ENCODE data around the gene ENPEP. TPM values are rescaled to one million over a fixed set of nuclear protein-coding genes. Genes with fewer than 3 reads are reported as not detected.

ENPEP gene
- total RNA-seq, 1 donor from 2014 or later: 2.4 TPM

- no peak overlapping the region for H3K4me3 Mint-ChIP-seq (ENCODE audit: unreplicated experiment)
Measured at GRCh38 chr4:110596431-110596830, 120.5 kb downstream of the ENPEP start.

DNA sequence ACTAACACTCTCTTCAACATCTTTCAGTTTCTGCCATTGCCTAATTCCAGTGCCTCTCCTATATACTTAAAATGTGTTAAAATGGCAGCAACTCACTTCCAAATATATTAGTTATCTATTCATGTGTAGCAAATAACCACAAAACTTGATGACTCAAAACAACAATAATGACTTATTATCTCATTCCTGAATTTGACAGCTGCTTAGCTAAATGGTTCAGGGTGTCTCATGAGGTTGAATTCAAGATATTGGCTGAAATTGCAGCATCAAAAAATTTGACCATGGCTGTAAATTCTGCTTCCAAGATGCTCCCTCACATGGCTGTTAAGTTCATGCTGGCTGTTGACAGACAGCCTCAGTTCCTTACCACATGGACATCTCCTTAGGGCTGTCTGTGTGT is 121.6 kb downstream of the ENPEP start:
- no peak overlapping the region for H3K4me3 Mint-ChIP-seq (ENCODE audit: unreplicated experiment)

More at GRCh38 chr4:110596431-110596830, 120.5 kb downstream of the ENPEP start:
- no peaks in the 10 kb centered on the region for H3K4me1 Mint-ChIP-seq (ENCODE audit: low read depth, unreplicated experiment)
- H3K9me3 Mint-ChIP-seq (ENCODE audit: unreplicated experiment): no peaks in the 10 kb centered on the region
- DNase-seq: no peak
- H3K27me3 Mint-ChIP-seq (ENCODE audit: unreplicated experiment): no peaks in the 10 kb centered on the region
- no peaks in the 10 kb centered on the region for H3K36me3 Mint-ChIP-seq (ENCODE audit: unreplicated experiment)
- H3K27ac Mint-ChIP-seq (ENCODE audit: unreplicated experiment): no peak overlapping the region
- TF ChIP-seq, protein P1, sequence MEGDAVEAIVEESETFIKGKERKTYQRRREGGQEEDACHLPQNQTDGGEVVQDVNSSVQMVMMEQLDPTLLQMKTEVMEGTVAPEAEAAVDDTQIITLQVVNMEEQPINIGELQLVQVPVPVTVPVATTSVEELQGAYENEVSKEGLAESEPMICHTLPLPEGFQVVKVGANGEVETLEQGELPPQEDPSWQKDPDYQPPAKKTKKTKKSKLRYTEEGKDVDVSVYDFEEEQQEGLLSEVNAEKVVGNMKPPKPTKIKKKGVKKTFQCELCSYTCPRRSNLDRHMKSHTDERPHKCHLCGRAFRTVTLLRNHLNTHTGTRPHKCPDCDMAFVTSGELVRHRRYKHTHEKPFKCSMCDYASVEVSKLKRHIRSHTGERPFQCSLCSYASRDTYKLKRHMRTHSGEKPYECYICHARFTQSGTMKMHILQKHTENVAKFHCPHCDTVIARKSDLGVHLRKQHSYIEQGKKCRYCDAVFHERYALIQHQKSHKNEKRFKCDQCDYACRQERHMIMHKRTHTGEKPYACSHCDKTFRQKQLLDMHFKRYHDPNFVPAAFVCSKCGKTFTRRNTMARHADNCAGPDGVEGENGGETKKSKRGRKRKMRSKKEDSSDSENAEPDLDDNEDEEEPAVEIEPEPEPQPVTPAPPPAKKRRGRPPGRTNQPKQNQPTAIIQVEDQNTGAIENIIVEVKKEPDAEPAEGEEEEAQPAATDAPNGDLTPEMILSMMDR (IDR thresholded peaks at IDR 0.05; ENCODE audit: partially characterized antibody, unreplicated experiment): no peak

DNA sequence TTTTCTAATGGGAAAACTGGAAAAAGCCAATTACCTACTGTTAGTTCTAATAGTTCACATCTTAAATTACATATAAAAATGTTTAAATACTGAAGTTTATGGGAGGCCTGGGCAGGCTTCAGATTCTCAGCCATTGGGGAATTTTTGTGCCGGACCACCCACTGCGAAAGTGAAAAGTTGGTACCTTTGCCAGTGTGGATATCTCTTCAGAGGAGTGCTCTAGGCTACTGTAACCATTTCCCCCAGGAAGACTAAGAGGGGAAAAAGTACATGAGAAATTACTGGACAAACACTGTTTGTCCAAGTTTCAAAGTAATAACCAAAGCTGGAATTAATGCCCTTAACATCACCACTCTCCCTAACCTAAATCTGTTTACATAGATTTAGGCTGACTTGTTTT is 126.1 kb downstream of the ENPEP start:
- Mint-ChIP-seq H3K4me3 (ENCODE audit: unreplicated experiment) (no peak overlapping the region), H3K4me1 (ENCODE audit: low read depth, unreplicated experiment) (no peaks in the 10 kb centered on the region), H3K27ac (ENCODE audit: unreplicated experiment) (no peak overlapping the region), H3K27me3 (ENCODE audit: unreplicated experiment) (no peaks in the 10 kb centered on the region), H3K36me3 (ENCODE audit: unreplicated experiment) (no peaks in the 10 kb centered on the region), H3K9me3 (ENCODE audit: unreplicated experiment) (no peaks in the 10 kb centered on the region)
- no peak for DNase-seq
- TF ChIP-seq, protein P1 (IDR thresholded peaks at IDR 0.05; ENCODE audit: partially characterized antibody, unreplicated experiment): no peak

More for the DNA sequence above, 121.6 kb downstream of the ENPEP start:
- no peaks in the 10 kb centered on the region for H3K9me3 Mint-ChIP-seq (ENCODE audit: unreplicated experiment)
- no peak overlapping the region for H3K27ac Mint-ChIP-seq (ENCODE audit: unreplicated experiment)
- H3K27me3 Mint-ChIP-seq (ENCODE audit: unreplicated experiment): no peaks in the 10 kb centered on the region
- H3K36me3 Mint-ChIP-seq (ENCODE audit: unreplicated experiment): no peaks in the 10 kb centered on the region
- no peaks in the 10 kb centered on the region for H3K4me1 Mint-ChIP-seq (ENCODE audit: low read depth, unreplicated experiment)
- no peak for DNase-seq
- TF ChIP-seq, protein P1 (IDR thresholded peaks at IDR 0.05; ENCODE audit: partially characterized antibody, unreplicated experiment): no peak

DNA sequence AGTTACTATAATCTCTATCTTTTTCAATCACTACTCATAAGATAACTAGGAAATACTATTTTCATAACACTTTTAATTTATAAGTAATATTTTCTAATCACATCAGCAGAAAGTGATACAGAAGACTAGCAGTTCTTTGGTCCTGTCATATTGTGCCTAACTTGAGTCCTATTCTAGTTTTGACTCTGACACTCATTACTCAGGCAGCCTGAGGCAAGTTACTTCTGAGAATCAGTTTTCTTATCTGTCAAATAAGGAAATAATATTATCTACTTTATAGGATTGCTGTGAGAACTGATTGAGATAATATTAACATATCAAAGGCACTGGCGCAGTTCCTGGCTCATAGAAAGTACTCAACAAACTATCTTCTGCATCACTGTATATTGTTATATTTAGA is 129.1 kb downstream of the ENPEP start:
- no peak overlapping the region for H3K27ac Mint-ChIP-seq (ENCODE audit: unreplicated experiment)
- no peaks in the 10 kb centered on the region for H3K36me3 Mint-ChIP-seq (ENCODE audit: unreplicated experiment)
- TF ChIP-seq, protein P1 (IDR thresholded peaks at IDR 0.05; ENCODE audit: partially characterized antibody, unreplicated experiment): no peak
- H3K27me3 Mint-ChIP-seq (ENCODE audit: unreplicated experiment): peaks cover 7% of the 10 kb centered on the region
- H3K4me3 Mint-ChIP-seq (ENCODE audit: unreplicated experiment): no peak overlapping the region
- DNase-seq: no peak
- no peaks in the 10 kb centered on the region for H3K9me3 Mint-ChIP-seq (ENCODE audit: unreplicated experiment)
- no peaks in the 10 kb centered on the region for H3K4me1 Mint-ChIP-seq (ENCODE audit: low read depth, unreplicated experiment)

- no peak overlapping the region for H3K4me3 Mint-ChIP-seq (ENCODE audit: unreplicated experiment)
- peaks cover 4% of the 10 kb centered on the region for H3K9me3 Mint-ChIP-seq (ENCODE audit: unreplicated experiment)
- H3K27ac Mint-ChIP-seq (ENCODE audit: unreplicated experiment): no peak overlapping the region
- H3K36me3 Mint-ChIP-seq (ENCODE audit: unreplicated experiment): no peaks in the 10 kb centered on the region
- H3K27me3 Mint-ChIP-seq (ENCODE audit: unreplicated experiment): peaks cover 27% of the 10 kb centered on the region
- TF ChIP-seq, protein P1 (IDR thresholded peaks at IDR 0.05; ENCODE audit: partially characterized antibody, unreplicated experiment): no peak
- no peaks in the 10 kb centered on the region for H3K4me1 Mint-ChIP-seq (ENCODE audit: low read depth, unreplicated experiment)
- DNase-seq: no peak
Measured at GRCh38 chr4:110609044-110609750, 133.2 kb downstream of the ENPEP start.

Data from glutamatergic neuron (in vitro differentiated cells).